A673 (cell line): ENCODE results near the gene RAP1GAP.

Experiments
- EZH2 ChIP-seq: fragments of 200-600 bp; sonication (generic); IDR thresholded peaks from 2 replicates; pipeline ENCODE4 v1.6.1; 2017; ENCODE audit warnings: borderline replicate concordance, low read depth, mild to moderate bottlenecking, mixed read lengths, antibody characterized with exemption, low read length; ENCODE audit not compliant: poor library complexity, severe bottlenecking
- TF ChIP-seq, protein P1 (sequence below): fragments of 300-800, 200-600 bp; sonication (generic); conservative IDR thresholded peaks from 2 replicates; pipeline ENCODE4 v1.5.1; 2017; ENCODE audit warnings: low read depth, mild to moderate bottlenecking, antibody characterized with exemption, low read length, moderate library complexity, mixed read lengths

DNA sequence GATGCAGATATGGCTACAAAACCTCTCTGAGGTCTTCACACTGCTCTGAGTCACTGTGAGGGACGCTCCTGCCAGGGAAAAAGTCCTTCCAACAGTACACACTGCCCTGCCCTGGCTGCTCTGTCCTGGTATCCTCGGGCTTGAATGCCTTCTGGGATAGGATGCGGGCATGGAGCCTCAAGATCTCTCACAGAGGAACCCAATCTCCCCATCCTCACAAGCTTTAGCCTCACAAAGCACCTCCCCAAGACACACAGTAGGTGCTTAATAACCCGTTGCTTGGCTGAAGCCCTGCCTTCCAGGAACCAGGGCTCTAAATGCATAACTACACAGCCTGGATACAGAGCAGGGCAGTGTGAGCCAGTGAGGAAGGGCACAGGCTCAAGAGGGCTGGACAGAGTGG lies 9.2 kb downstream of the RAP1GAP start:
- TF ChIP-seq EZH2 = no peak
- TF ChIP-seq, protein P1, sequence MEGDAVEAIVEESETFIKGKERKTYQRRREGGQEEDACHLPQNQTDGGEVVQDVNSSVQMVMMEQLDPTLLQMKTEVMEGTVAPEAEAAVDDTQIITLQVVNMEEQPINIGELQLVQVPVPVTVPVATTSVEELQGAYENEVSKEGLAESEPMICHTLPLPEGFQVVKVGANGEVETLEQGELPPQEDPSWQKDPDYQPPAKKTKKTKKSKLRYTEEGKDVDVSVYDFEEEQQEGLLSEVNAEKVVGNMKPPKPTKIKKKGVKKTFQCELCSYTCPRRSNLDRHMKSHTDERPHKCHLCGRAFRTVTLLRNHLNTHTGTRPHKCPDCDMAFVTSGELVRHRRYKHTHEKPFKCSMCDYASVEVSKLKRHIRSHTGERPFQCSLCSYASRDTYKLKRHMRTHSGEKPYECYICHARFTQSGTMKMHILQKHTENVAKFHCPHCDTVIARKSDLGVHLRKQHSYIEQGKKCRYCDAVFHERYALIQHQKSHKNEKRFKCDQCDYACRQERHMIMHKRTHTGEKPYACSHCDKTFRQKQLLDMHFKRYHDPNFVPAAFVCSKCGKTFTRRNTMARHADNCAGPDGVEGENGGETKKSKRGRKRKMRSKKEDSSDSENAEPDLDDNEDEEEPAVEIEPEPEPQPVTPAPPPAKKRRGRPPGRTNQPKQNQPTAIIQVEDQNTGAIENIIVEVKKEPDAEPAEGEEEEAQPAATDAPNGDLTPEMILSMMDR = no peak
